Measurements from ENCODE around the gene SLC27A5. TPM values are rescaled to one million over a fixed set of nuclear protein-coding genes. Genes with fewer than 3 reads are reported as not detected.

The SLC27A5 gene
- total and polyA plus RNA-seq, 4 donors = 7.9 to 19.0 (median 13.0) TPM

DNA sequence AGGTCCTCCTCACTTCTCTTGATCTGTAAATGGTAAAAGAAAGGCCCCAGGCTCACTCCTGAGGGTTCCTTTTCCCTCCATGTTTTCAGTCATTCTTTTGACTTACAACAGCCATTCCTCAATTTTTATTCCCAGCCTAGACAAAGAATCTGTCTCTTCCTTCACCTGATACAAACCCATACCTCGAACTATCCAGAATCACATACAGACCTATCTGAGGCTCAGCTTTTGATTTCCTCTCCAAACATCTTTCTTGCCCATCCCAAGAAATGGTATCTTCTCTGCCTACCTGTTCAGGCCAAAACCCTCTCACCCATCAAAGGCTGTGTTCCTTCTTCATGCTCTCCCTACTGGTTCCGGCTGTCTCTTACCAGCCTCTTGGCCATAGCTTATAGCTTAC is 40.9 kb upstream of the SLC27A5 start:
- WGBS, 2 donors = 94 to 98% methylated on average over 2 of the region's 2 CpGs
- Histone ChIP-seq H3K4me1 (ENCODE audit: control insufficient read depth in 5 of 5, insufficient read depth in 5 of 5, low read length in 5 of 5) (peaks cover 7 to 32% (median 9%) of the 10 kb centered on the region in 5 donors), H3K36me3 (ENCODE audit: control insufficient read depth in 4 of 4, insufficient read depth in 4 of 4, low read length in 4 of 4) (peaks cover 13 to 59% (median 52%) of the 10 kb centered on the region in 4 donors), H3K9ac (ENCODE audit: insufficient read depth in 1 of 2, low read length in 2 of 2) (no peak overlapping the region), H3K4me3 (no peak overlapping the region), H3K27ac (ENCODE audit: low read depth in 1 of 2, low read length in 1 of 2) (no peak overlapping the region), H3K9me3 (ENCODE audit: control insufficient read depth in 4 of 4, insufficient read depth in 3 of 4, low read length in 3 of 4) (peaks cover 0 to 2% (median 0%) of the 10 kb centered on the region in 4 donors), H3K27me3 (ENCODE audit: control insufficient read depth in 3 of 3, insufficient read depth in 3 of 3, low read length in 2 of 3) (no peaks in the 10 kb centered on the region)
- no peak for DNase-seq
- no peak for ATAC-seq (ENCODE audit: insufficient read depth, low FRiP score)
- TF ChIP-seq, protein P1, sequence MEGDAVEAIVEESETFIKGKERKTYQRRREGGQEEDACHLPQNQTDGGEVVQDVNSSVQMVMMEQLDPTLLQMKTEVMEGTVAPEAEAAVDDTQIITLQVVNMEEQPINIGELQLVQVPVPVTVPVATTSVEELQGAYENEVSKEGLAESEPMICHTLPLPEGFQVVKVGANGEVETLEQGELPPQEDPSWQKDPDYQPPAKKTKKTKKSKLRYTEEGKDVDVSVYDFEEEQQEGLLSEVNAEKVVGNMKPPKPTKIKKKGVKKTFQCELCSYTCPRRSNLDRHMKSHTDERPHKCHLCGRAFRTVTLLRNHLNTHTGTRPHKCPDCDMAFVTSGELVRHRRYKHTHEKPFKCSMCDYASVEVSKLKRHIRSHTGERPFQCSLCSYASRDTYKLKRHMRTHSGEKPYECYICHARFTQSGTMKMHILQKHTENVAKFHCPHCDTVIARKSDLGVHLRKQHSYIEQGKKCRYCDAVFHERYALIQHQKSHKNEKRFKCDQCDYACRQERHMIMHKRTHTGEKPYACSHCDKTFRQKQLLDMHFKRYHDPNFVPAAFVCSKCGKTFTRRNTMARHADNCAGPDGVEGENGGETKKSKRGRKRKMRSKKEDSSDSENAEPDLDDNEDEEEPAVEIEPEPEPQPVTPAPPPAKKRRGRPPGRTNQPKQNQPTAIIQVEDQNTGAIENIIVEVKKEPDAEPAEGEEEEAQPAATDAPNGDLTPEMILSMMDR (IDR thresholded peaks at IDR 0.05; ENCODE audit: control extremely low read depth, extremely low read depth) = no peak

DNA sequence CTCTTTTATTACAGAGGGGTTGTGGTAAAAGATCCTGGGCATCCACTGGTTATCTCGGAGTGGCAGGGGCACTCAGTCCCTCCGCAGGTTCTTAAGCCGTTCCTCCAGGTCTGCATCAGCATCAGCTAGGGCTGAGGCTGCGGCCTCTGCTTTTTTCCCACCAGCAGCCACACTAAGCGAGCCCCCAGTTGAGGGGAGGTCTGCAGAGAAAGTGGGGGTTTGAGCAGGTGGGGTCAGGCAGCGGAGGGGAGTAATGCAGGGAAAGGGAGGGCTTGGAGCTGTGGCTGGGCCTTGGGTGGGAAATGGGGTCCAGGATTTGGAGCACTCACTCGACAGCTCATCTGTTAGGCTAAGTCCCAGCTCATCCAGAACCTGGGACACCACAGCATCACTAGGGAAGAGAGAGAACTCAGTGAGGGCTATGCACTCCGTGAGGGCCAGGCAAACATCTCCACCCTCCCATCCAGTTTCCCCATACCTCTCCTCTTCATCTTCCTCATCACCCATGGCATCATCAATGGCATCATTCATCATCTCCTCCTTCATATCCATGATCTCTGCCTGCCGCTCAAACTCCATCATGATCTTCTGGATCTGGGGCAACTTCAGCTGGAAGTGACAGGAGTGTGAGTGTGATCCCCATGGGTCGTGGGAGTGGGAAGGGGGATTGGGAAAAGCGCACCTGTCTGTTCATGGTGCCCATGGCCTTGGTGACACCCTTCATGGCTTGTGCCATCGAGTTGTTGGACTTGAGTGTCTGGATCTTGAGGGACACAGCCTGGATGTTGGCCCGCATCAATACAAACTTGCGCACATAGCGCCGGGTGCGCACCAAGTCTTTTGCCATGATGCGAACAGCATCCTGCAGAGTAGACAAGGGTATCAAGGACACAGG is 40.0 kb upstream of the SLC27A5 start:
- H3K9me3 ChIP-seq (ENCODE audit: control insufficient read depth in 4 of 4, insufficient read depth in 3 of 4, low read length in 3 of 4) = peaks cover 0 to 2% (median 0%) of the 10 kb centered on the region in 4 donors
- peaks cover 3 to 26% (median 9%) of the 10 kb centered on the region in 5 donors for H3K4me1 ChIP-seq (ENCODE audit: control insufficient read depth in 5 of 5, insufficient read depth in 5 of 5, low read length in 5 of 5)
- H3K27me3 ChIP-seq (ENCODE audit: control insufficient read depth in 3 of 3, insufficient read depth in 3 of 3, low read length in 2 of 3) = no peaks in the 10 kb centered on the region
- ATAC-seq (ENCODE audit: insufficient read depth, low FRiP score) (no peak), DNase-seq (no peak)
- H3K4me3 ChIP-seq = no peak overlapping the region
- H3K36me3 ChIP-seq (ENCODE audit: control insufficient read depth in 4 of 4, insufficient read depth in 4 of 4, low read length in 4 of 4) = peaks cover 13 to 65% (median 57%) of the 10 kb centered on the region in 4 donors
- H3K9ac ChIP-seq (ENCODE audit: insufficient read depth in 1 of 2, low read length in 2 of 2) = no peak overlapping the region
- no peak overlapping the region for H3K27ac ChIP-seq (ENCODE audit: low read depth in 1 of 2, low read length in 1 of 2)
- 95 to 96% methylated on average over 18 of the region's 18 CpGs for WGBS, 2 donors
- TF ChIP-seq, protein P1 (IDR thresholded peaks at IDR 0.05; ENCODE audit: control extremely low read depth, extremely low read depth) = no peak

DNA sequence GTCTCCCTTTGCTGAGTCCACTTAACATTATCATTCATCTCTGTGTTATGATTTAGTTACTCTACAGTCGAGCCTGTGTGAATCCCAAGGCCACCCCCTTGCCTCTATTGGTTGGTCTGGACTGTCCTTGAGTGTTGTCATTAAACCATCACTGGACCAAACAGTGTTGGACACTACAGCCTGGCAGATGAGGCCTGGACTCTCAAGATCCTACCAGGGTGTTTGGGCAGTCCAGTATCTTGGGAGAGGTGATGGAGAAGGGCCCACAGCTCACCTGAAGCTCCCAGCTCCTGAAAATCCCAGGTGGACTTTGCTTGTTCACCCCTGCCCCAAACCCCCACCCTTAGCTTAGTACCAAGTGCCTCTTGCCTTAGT is 39.3 kb upstream of the SLC27A5 start:
- peaks cover 0 to 2% (median 0%) of the 10 kb centered on the region in 4 donors for H3K9me3 ChIP-seq (ENCODE audit: control insufficient read depth in 4 of 4, insufficient read depth in 3 of 4, low read length in 3 of 4)
- no peaks in the 10 kb centered on the region for H3K27me3 ChIP-seq (ENCODE audit: control insufficient read depth in 3 of 3, insufficient read depth in 3 of 3, low read length in 2 of 3)
- TF ChIP-seq, protein P1 (IDR thresholded peaks at IDR 0.05; ENCODE audit: control extremely low read depth, extremely low read depth) = no peak
- DNase-seq (no peak), ATAC-seq (ENCODE audit: insufficient read depth, low FRiP score) (no peak)
- 68 to 77% methylated on average over 1 of the region's 1 CpG for WGBS, 2 donors
- H3K4me1 ChIP-seq (ENCODE audit: control insufficient read depth in 5 of 5, insufficient read depth in 5 of 5, low read length in 5 of 5) = peaks cover 8 to 29% (median 13%) of the 10 kb centered on the region in 5 donors
- no peak overlapping the region for H3K4me3 ChIP-seq
- H3K27ac ChIP-seq (ENCODE audit: low read depth in 1 of 2, low read length in 1 of 2) = no peak overlapping the region
- no peak overlapping the region for H3K9ac ChIP-seq (ENCODE audit: insufficient read depth in 1 of 2, low read length in 2 of 2)
- H3K36me3 ChIP-seq (ENCODE audit: control insufficient read depth in 4 of 4, insufficient read depth in 4 of 4, low read length in 4 of 4) = peaks cover 13 to 60% (median 54%) of the 10 kb centered on the region in 4 donors
